ENCODE data around the gene ZNF385D.

ZNF385D gene

GRCh38 chr3:21620511-21621155 lies 130.4 kb downstream of the ZNF385D start:
- no peak for FAIRE-seq
- DNase-seq (ENCODE audit: insufficient read length, low spot score), result no peak

DNA sequence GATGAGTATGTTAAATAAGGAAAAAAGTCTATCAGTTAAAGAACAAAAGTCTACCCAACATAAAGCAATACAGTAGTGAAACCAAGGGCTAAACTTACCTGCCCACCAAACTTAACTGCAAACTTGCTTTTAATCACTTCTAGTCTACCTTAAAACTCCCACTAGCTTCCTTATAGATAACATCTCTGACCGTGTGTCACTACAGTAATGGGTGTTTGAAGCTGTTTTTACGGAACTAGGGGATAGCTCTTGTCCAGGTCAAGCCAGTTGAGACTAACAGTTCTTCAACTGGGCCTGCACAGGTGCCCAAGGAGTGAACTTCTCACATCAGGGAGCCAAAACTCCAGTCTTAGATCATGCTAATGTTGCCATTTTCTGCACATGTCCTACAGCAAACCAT lies 132.3 kb downstream of the ZNF385D start:
- FAIRE-seq (no peak), DNase-seq (ENCODE audit: insufficient read length, low spot score) (no peak)

GRCh38 chr3:21613372-21614070 lies 137.5 kb downstream of the ZNF385D start:
- no peak for DNase-seq (ENCODE audit: insufficient read length, low spot score)
- FAIRE-seq, result no peak

GRCh38 chr3:21601178-21601577 lies 149.8 kb downstream of the ZNF385D start:
- DNase-seq (ENCODE audit: insufficient read length, low spot score) (no peak), FAIRE-seq (no peak)

- DNase-seq (ENCODE audit: insufficient read length, low spot score), result no peak
- no peak for FAIRE-seq
Observed at GRCh38 chr3:21599890-21600289, 151.1 kb downstream of the ZNF385D start.

GRCh38 chr3:21592828-21593227 lies 158.2 kb downstream of the ZNF385D start:
- DNase-seq (ENCODE audit: insufficient read length, low spot score) (no peak), FAIRE-seq (no peak)

DNA sequence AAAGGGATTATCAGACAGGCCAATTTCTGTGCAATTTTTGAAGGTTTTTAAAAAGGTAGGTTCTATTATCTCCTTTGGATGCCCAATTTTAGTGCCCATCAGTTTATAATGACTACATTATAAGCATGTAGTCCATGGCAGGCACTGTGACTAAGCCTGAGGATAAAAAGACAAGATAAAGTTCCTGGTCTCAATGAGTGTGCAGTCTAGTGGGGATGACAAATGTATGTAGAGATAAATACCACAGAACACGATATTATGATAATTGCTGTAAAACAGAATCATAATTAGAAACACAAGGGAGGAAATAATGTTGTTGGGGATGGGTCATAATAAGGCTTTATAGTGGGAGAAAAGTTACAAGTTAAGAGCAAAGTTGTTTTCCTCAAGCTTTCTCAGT lies 163.1 kb downstream of the ZNF385D start:
- no peak for DNase-seq (ENCODE audit: insufficient read length, low spot score)
- no peak for FAIRE-seq

GRCh38 chr3:21585216-21585740 lies 165.7 kb downstream of the ZNF385D start:
- no peak for FAIRE-seq
- no peak for DNase-seq (ENCODE audit: insufficient read length, low spot score)

DNA sequence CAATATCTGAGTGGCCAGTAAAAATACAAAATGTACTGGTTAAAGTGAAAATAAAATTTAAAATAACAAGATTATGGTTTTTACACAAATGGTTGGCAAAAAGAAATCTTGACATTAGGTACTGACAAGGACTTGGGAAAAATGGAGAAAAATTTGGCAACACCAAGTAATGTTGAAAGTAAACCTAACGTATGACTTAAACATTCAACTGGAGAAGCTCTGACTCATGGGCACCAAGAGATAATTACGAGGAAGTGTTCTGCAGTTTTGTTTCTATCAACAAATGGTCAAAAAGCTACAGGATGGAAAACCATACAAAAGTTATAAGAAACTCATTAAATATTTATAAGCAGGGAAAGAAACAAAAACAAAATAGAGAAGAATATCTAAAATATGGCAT lies 177.7 kb downstream of the ZNF385D start:
- DNase-seq (ENCODE audit: insufficient read length, low spot score) (no peak), FAIRE-seq (no peak)

DNA sequence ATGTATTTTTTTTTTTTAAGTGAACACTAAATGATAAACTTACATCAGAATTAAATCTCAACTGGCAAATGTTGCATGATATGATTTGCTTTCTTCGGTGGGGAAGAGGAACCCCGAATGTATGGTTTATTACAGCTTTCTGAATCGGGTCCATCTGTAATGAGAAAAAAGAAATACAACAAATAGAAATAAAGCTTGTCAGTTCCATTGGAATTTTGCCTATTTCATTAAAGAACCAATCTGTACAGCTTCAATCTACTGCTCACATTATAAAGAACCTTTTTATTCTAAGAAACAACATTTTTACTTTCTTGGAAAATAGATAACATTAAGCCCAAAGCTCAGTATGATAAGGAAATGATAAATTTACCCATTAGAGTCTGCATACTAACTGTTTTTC lies 186.5 kb downstream of the ZNF385D start:
- FAIRE-seq, result no peak
- no peak for DNase-seq (ENCODE audit: insufficient read length, low spot score)

DNA sequence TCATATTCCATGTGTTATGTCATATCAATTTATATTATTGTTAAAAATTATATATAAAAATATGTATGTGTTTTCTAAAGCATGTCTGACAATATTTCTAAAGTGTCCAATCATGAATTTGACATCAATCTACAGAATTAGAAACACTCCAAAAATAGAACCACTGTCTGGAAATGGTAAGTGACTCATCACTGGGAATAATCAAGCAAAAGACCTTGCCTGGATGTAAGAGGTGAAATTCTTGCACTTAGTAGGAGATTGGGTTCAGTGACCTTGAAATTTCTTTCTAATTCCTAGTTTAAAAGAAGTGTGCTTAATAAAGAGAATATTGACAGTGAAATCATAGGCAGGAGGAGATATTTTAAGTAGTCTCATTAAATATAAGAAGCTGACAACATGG lies 188.8 kb downstream of the ZNF385D start:
- no peak for FAIRE-seq

DNA sequence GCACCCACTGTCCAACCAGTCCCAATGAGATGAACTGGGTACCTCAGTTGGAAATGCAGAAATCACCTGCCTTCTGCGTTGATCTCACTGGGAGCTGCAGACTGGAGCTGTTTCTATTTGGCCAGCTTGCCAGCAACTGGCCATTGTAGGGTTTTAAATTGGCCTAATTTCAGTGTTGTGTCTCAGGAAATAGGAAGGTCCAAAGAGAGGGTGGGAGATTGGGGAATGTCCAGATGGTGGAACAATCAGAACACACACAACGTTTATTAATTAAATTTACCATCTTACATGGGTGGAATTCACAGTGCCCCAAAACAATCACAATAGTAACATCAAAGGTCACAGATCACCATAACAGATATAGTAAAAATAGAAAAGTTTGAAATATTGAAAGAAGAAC lies 189.5 kb downstream of the ZNF385D start:
- no peak for DNase-seq (ENCODE audit: insufficient read length, low spot score)
- no peak for FAIRE-seq

More for the DNA sequence above, 188.8 kb downstream of the ZNF385D start:
- DNase-seq (ENCODE audit: insufficient read length, low spot score), result no peak

- DNase-seq (ENCODE audit: insufficient read length, low spot score), result no peak
Observed at GRCh38 chr3:21551019-21551418, 200.0 kb downstream of the ZNF385D start.

GRCh38 chr3:21544076-21544462 lies 206.9 kb downstream of the ZNF385D start:
- FAIRE-seq (no peak), DNase-seq (ENCODE audit: insufficient read length, low spot score) (no peak)

More at GRCh38 chr3:21551019-21551418, 200.0 kb downstream of the ZNF385D start:
- no peak for FAIRE-seq

DNA sequence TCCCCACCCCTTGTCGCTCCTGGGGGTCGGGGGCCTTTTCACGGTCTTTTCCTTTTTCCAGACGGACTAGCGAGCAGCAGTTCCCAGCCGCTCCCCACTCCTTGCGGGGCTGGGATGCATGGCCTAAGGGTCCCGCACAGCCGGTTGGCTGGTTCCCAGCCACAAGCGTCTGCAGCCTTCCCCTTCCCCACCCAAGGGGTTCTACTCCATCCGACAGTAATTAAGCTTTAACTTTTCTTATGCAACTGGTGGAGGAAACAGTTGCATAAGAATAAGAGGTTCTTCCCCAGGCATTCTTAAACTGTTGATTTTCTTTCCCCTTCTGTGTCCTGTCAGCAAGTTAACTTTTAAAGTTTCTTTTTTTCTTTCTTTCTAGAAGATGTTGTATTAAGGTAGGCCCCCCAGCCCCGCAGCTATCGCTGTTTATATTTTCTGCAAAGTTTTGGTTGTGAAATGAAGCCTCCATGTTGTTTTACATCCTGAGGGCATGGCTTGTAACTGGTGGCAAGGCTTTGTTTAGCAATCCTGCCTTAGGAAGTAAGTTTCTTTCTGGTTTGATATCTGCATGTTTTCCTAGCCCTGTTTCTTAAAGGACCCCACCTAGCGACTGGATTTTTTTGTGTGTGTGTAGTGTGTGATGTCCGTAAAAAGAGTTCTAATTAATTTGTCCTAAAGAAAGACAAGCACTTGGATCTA lies 207.5 kb downstream of the ZNF385D start:
- DNase-seq (ENCODE audit: insufficient read length, low spot score) (no peak), FAIRE-seq (no peak)

- DNase-seq (ENCODE audit: insufficient read length, low spot score), result no peak
- no peak for FAIRE-seq
Observed at GRCh38 chr3:21542656-21543379, 208.2 kb downstream of the ZNF385D start.

DNA sequence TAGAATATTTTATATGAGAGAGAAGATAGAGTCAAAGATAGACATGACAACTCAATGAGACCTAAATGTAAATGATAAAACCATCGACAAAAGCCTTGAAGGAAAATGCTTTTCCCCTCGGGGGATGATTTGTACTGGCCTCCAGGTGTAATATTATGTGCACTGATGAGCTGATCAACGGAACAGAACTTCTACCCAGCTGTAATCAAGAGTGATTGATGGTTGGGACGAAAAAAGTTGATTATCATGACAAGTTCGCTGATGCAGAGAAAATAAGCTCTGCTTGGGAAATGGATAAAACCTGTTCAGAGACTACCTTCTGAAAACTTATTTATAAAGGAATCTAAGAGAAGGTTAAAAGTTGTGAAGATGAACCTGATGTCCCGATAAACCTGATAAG lies 210.7 kb downstream of the ZNF385D start:
- FAIRE-seq, result no peak

GRCh38 chr3:21534462-21534861 lies 216.5 kb downstream of the ZNF385D start:
- no peak for DNase-seq (ENCODE audit: insufficient read length, low spot score)

More for the DNA sequence above, 210.7 kb downstream of the ZNF385D start:
- no peak for DNase-seq (ENCODE audit: insufficient read length, low spot score)

DNA sequence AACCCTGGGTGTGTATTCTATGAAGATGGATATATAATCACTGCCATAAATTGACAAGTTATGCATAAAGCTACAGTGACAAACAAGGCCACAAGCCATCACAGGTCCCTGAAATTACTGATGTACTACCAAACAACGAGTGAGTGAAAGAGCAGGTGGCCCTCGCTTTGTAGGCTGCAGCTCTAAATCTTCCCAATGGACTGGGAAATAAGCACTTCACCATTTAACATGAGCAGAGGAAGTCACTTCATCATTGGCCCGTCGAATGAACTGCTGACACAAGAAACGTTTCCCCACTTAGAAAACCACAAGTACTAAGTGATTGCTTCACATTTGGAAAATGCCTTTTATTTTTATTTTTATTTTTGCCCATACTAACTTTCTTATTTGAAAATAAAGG lies 218.0 kb downstream of the ZNF385D start:
- DNase-seq (ENCODE audit: insufficient read length, low spot score) (no peak), FAIRE-seq (no peak)

More at GRCh38 chr3:21534462-21534861, 216.5 kb downstream of the ZNF385D start:
- no peak for FAIRE-seq

GRCh38 chr3:21531909-21532308 lies 219.1 kb downstream of the ZNF385D start:
- FAIRE-seq (no peak), DNase-seq (ENCODE audit: insufficient read length, low spot score) (no peak)
